ENCODE results near the gene NAV3.

DNA sequence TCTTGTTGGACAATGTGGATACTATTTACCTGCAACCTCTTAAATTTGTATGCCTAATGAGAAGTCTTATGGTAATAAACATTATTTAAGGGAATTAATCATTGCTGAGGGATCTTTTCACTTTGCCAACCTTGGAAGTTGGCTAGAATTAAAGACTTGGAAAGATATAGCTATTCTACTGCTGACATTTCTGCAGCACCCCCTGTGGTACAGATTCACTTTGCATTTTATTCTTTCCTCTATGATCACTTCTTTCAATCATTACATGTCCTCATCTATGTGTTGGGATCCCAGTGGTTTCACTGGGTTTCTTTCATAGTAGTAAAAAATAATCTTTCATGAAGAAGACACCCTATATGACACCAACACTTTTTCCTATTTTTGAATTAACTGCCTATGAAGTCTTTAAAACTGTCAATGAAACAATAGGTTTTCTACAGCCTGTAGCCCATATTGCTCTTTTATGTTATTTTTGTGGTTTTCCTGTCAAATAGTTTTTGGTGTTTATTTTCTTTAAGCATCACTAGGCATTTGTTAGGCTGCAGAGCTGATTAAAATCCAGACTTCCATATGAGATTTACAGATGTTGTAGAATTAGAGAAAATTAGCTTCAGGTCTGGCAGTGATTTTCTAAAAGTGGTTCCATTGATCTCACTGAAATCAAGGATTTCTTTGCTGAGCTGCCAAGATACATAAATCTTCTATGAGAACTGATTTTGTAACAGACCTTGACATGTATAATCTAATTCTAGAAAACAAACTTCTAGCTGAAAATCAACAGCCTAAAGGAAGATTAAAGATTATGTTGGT, 256.1 kb downstream of the NAV3 start:
- TF ChIP-seq SUZ12 (IDR thresholded peaks at IDR 0.05) (no peak), BHLHE40 (IDR thresholded peaks at IDR 0.05; ENCODE audit: borderline replicate concordance) (no peak)

All from HEK293T (cell line).